Activated CD8-positive, alpha-beta memory T cell treated with anti-CD3 and anti-CD28 coated beads, Interleukin-2, amount 50 U/mL, for 48 hours (primary cell): Measurements from ENCODE around the gene VASH1.
A peak's percentile ranks its signal among the peaks of the same experiment; 100 is the strongest.

Source experiments
- DNase-seq: peaks from one replicate; pipeline ENCODE4 v3.0.0-alpha.2; 2020

VASH1 gene

DNA sequence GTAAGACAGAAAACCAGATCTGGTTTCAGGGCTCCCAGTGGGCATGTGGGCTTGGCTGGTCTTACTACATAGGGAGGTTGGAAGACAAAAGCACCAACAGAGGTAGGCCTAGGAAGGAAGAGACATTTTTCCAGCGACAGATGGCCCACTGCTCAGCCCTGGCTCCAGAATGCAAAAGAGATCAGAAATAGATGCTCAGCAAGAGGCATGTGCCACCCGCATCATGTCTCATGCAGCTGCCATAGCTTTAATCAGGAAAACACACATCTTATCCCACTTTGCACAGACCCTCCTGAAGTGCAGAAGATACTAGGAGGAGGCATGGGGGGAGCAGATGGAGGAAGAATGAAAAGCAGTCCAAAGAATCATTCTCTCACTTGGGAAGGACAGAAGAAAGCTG lies 25.3 kb downstream of the VASH1 start:
- DNase-seq, result no peak

DNA sequence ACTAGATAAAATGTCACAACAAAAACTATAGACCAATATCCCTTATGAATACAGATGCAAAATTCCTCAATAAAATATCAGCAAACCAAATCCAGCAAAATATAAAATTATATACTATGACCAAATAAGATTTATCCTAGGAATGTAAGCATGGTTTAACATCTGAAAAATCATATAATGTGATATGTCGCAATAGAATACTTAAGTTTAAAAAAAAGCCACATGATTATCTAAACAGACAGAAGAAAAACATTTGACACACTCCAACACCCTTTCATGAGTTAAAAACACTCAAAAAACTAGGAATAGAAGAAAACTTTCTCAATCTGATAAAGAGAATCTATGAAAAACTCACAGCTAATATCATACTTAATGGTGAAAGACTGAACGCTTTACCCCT lies 31.2 kb downstream of the VASH1 start:
- no peak for DNase-seq

DNA sequence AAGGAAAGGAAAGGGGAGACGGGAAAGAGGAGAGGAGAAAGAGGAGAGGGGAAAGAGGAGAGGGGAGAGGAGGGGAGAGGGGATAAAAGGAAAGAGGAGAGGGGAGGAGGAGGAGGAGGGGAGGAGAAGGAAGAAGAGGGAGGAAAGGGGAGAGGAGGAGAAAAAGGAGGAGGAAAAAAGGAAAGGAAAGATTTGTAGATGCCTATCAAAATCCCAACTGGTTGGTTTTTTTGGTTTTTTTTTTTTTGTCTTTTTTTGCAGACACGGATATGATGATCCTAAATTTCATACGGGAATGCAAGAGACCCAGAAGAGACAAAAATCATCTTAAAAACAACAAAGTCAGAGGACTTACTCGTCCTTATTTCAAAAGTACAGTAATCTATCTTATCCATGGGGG lies 32.1 kb downstream of the VASH1 start:
- no peak for DNase-seq

DNA sequence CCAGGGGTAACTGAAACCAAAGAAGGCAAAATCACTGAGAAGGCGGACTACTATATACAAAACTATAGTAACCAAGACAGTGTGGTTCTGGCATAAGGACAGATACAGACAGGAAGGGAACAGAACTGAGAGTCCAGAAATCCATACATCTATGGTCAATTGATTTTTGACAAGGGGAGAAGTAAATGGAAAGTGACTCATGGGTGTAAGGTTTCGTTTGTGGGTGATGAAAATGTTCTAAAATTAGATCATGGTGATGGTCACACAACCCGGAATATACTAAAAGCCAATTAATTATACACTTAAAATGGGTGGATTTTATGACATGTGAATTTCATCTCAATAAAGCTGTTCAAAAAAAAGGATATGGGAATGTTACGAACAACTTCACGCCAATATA lies 32.7 kb downstream of the VASH1 start:
- DNase-seq, result no peak

DNA sequence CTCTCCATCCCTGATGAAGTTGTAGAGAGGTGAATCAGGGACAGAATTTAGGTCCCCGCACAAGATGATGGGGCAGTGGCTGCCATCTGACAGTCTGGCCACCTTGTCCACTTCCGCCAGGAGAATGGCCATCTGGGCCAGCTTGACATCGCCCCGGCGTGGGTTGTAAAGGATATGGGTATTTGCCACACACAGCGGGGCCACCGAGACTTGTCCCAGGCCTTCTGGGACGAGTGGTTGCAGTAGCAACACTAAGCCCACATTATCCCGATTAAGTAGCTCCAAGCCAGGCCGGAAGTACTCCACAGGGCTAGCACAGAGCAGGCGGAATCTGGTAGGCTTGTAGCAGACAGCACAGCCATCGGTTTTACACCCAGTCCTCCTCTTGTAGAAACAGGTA lies 45.2 kb downstream of the VASH1 start:
- no peak for DNase-seq

DNA sequence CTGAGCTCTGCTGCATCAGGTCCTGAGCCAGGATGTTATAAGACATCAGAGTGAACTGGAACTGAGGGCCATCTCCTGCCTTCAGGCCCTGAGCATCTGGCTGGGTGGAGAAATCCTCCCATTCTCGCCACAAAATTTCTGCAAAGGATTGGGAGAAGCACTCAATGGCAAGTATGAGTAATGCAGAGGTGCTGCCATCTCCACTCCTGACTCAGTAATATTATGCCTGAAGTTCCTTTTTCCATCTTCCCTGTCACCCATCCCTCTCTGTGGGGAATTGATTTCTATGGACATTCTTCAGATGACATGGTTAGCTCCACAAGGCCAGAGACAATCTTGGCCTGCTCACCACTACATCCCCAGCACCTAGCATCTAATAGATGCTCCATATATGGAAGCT lies 46.7 kb downstream of the VASH1 start:
- no peak for DNase-seq

DNA sequence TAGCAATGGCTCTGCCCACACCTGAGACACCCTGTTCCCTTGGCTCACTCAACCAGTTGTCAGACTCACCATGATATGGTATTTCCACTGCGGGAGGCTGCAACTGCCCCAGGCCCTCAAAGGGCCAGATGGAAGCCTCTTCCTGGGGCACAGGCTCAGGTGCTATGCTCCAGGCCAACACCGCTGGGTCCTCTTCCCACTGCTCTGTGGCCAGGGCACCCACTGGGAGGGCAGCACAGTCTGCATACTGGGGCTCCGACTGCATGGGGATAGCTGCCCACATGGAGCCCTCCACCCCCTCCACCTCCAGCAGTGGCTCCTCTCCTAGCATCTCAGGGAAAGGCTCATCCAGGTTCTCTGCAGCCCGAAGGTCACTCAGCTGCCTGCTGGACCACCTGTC lies 47.7 kb downstream of the VASH1 start:
- no peak for DNase-seq

DNA sequence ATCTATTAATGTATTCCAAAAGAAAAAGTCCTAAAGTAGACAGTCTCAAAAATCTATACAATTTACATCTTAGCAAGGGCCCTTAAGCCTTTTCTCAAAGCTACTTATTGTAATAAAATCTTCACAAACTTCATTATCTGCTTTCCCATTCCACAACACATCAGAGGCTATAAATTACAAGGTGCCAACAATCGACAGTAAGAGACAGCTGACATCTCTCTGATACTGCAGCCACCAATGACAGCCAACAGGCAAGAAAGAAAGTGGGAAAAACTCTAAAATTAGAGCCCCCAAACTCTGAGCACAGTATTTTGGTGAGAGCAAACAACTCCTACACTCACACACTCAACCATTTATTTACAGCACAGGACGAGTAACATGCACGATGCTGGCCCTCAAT lies 49.3 kb downstream of the VASH1 start:
- no peak for DNase-seq

DNA sequence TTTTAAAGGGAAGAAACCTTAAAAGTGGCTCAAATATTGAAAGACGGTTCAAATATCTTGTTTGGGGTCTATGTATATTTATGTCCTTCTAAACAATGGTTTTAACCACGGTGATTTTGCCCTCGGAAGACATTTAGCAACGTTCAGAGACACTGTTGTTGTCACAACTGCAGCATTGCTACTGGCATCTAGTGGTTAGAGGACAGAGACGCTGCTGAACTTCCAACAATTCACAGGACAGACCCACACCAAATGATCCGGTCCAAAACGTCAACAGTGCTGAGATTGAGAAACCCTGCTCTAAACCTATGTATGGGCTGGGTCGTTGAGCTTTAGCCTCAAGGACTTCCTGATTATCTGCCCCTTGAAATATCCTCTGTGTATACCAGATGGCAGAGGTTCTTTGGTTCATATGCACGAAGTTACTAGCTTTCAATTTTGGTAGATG lies 49.7 kb downstream of the VASH1 start:
- DNase-seq, result no peak

DNA sequence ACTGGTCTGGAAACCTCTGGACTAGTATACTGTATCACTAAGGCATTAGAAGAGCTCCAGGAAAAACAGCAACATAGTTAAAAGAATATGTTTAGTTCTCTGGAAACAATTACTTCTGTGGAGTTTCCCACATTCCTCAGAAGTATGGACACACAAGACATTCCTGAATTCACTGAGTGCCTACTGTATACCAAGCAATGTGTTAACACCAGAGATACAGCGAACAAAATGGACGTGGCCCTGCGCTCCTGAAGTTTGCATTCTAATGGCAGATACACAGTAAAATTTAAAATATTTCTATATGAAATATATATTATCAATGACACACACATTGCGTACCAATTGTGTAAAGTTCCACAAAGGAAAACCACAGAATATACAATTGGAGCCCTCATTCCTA lies 50.3 kb downstream of the VASH1 start:
- DNase-seq, result no peak

DNA sequence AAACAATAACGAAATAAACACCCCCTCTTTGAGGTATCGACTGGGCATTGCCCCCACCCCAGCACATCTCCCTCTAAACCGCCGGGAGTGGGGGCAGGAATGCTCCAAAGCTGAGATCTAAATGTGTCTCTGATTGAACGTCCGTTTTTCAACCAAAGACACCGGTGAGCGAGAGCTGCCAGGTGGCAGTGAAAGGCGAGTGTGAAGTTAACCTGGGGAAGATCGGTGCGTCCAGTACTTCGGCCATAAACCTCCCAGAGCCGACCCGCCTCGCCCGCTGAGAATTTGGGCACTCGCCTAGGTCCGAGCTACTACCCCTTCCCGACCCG lies 50.8 kb downstream of the VASH1 start:
- no peak for DNase-seq

DNA sequence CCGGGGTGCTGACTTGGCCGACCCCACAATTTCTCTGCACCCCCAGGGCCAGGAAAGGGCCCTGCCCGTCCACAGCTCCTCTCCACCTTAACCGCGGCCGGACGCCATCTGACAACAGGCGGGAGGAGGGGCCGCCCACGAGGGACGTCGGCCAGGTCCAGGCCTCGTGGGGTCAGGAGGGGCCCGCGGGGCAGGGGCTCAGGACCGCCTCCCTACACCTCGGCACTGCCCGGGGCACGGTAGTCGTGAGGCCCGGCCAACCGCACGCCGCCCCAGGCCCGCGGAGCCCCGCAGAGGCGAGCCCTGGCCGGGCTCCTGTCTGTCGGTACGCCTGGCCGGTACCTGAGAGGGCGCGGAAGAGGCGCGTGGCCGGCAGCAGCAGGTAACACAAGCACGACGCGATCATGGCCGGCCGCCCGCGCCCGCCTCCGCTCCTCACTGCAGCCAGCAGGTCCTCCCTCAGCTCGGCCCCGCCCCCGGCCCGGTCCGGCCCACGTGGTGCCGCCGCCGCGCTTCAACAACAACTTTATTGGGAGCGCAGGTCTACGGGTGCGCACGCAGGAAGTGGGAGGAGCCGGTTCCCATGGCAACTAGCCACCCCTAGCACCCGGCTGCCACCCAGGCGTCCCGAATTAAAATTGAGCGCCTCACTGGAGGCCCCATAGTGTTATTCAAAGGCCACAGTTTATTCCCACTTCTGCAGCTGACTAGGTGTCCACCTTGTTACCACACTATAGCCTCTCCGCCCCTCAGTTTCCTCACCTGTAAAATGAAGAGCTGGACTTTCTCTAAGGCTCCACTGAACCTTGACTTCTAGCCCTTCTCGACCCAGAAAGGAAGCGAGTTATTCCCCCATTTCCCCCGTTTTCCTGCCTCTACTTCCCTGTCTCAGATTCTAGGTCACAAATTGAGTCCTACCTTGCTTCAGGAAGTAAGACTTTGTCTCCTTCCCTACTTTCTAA lies 51.4 kb downstream of the VASH1 start, which contains the start of gene ANGEL1:
Gene ANGEL1, minus strand, starts transcription at position 461 of the 962 bp plus-strand sequence. Its CDS starts 55 bp downstream, at position 406.
- peak; percentile 99 for DNase-seq

DNA sequence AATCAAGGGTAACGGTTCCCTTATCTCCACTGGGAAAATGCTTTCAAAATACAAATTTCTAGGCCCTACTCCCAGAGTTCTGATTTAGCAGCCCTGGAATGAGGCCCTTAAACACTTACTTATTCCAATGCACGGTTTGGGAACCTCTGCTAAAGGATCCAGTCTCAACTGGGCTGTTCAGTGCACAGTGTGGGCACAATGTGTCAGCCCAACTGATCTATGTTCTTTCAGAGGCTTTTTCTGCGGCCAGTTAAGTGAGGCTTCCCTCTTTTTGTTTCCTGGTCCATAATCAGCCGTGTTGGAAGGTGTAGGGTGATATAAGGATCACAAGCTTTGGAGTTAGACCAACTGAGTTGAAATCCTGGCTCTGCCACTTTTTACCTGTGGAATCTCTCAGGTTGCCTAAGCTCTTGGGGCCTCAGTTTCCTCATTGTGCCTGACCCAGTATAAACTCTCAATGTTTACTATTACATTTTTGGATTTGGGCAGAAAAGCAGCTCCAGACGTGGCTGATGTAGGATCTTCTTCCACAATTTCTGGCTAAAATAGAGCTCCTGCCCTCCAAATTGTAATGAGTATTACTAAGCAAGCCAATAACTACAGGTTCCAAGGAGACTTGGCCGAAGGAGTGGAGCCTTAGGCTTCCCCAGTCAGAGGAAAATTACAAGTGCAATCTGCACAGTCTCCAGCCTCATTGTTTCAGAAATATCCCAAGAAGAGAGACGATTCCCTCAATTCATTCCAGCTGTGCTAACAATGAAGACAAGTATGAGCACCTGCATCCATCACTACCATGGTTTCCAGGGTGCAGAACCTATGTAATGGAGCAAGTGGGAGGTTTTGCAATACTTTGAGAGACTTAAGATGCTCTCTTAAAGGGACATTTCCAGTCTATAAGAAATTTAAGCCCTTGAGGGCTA lies 53.7 kb downstream of the VASH1 start:
- DNase-seq, result no peak

DNA sequence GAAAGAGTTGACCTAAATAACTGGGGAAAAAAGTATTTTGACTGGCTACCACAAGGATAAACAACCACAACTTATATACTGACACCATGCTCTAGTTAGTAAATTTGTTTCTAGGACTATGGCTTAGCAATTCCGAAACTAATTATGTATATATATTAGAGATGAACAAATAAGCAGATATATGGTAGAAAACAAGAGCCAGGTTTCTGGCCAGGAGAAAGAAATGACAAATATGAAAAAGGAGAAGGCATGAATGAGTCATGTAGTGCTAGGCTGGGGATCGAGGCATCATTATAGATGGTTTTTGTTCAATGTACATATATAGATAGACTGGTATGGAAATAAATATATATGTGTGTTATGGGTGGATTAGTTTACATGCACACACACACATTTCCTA lies 59.4 kb downstream of the VASH1 start:
- no peak for DNase-seq

DNA sequence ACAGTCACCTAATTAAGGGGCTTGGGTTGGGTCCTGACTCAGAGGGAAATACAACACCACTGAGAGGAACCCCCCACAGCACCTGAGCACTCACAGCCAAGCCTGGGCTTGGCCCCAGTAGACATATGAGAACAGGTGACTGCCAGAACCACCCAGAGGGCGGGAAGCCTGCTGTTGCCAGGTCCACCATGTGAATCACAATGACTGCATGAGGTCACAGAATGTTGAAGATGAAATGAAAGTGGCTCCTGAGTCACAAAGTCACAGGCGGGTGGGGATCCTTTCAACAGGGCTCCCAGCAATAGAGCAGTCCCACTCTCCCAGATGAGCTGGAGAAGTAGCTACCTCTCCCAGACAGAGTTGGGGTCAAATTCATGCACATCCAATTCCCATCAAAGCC lies 64.9 kb downstream of the VASH1 start, which contains the start of gene LRRC74A:
Gene LRRC74A, plus strand, starts transcription at position 287 of the 400 bp plus-strand sequence. CDS start 290 bp downstream, outside the sequence.
- no peak for DNase-seq

DNA sequence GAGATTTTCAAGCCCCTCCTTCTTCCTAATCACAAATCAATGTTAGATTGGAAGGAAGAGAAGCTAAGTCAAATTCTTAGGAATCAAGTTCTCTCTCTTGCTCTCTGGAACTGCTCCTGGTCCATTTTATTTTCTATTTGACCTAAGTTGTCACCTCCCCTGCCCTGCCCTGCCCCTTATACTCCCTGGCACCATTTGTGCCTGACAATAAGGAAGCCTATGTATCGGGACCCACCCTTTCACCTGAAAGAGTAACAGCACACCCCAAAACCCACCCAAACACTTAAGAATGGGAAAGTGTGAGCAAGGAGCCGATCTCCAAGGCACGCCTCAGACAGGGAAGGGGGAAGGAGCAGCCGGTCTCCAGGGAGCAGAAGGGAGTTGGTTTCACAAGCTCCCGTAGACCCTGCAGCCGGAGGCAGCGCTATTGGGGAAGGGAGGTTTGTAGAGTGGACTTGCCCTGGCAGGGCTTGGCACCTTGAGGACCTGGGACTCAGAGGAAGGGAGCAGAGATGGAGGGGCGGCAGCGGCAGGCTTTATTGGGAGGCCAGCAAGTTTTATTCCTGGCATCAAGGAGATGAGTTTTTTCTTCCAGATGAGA lies 66.5 kb downstream of the VASH1 start:
- DNase-seq, result no peak

DNA sequence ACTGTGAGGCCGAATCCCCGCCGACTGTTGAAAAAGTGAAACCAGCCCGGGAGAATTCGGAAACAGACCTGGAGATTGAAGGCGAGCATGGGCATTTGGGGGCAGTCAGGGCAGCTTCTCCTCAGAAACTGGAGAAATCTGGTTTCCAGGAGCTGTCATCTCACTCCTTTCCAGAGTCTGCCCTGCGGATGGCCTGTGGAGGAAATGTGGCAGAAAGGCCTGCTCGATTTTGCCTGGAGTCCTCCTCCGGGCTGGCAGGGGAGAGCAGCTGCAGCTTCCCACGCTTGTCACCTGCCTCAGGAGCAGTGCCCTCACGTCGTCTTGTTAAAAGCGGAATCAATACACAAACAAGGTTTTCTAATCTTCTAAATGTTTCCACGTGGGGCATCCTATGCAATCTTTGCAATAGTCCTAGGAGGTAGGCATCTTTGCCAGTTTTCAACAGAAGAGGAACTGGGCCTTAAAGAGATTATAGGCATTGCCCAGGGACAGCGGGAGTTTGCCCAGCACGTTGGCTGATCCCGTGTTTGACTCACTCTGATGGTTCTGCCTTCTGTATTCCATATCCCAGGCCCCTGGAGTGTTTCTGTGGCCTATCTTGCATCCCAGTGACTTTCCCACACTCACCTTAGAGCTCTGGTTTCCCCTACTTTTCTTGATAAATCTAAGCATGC lies 67.2 kb downstream of the VASH1 start:
- no peak for DNase-seq

DNA sequence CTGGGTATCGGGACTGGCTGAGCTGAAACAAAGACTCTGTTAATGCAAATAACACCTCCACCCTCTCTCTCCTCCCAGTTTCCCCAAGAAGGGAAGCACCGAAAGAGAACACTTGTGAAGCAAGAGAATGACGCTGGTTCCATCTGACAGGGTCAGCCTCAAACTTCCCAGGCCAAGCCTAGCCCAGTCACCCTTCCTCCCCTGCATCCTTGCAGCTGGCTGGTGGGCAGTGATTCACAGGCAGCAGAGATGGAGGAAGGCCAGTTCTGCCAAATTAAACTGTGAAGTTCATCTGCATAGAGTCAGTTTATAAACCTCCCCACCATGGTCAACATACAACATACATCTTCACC lies 67.7 kb downstream of the VASH1 start:
- DNase-seq, result no peak

DNA sequence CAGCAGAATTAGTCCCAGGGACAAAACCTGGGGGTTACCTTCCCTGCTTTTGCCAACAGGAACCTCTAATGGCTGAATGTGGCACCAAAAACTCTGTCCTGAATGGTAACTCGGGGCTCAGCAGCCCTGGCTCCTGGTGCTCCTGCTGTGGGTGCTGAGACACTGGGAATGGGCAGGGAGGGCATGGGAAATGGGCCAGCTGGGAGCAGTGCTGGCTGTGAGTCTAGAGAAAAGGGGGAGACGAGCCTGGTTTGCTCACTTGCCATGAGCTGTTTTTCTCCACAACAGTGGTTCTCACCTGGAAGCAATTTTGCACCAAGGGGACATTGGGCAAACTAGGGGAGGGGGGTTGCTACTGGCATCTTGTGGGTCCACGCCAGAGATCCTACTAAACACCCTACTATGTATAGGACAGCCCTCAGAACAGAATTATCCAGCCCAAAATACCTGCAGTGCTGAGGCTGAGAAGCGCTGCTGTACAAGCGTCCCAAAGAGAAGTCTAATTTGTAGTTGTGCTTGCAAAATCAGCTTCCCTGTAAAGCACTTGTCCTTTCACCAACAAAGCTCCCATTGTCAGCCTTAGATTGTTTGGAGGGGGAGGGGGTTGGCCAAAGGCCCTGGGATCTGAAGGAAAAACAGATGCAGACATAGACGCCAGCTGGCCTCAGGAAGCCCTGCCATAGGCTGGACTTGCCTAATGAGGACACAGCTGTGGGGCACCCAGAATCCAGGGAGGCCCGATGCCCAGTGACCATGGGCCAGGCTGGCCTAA lies 68.6 kb downstream of the VASH1 start:
- no peak for DNase-seq

DNA sequence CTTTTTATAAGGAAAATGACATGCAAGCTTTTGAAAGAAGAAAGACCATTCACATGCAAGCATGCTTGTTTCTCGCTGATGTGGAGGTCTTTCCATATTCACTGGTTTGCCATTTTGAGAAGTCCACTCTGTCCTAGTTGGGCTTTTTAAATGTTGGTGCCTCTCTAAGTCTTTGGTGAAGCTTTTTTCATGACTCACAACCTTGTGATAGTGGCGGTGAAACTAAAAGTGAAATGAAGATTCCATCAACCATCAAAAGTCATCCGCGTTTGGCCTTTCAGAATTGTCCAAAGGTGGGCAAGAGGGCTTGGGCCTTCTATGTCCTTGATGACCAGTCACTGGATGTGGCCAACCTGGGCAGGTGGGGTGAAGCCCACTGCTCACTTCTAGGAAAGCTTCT lies 69.3 kb downstream of the VASH1 start:
- DNase-seq, result no peak

DNA sequence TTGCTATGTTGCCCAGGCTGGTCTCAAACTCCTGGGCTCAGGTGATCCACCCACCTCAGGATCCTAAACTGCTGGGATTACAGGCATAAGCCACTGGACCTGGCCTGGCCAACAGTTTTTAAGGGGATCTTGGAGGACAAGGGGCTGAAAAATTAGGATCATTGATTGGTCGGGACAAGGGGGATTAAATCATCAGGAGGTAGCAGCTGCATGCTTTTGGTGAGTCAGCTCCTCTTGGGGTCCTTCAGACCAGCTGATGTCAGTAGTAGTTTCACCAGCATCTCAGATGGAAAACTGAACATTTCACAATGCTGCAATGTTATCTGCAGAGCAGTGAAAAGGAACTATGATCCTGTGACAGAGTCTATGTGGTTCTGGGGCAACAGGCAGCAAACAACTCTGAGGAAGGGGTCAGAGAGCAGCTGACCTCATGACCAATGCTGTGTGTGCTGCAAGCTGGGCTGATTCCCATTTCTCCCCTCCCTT lies 71.3 kb downstream of the VASH1 start:
- no peak for DNase-seq
